ENCODE data around the gene NSRP1. TPM values are rescaled to one million over a fixed set of nuclear protein-coding genes. Genes with fewer than 3 reads are reported as not detected.

The NSRP1 gene
- total and polyA plus RNA-seq, 2 of the 13 experiments (the other 11 are each of a cell fraction or from before 2014, with no cell fraction given) = 7.0 to 14.3 TPM

GRCh38 chr17:30196504-30196903 lies 79.9 kb downstream of the NSRP1 start:
- intact Hi-C loops (cut with micrococcal nuclease; ENCODE audit: unreplicated experiment) (no loop called here), in situ Hi-C loops (cut with HindIII; ENCODE audit: extremely low pct_ligation_motif_present, low pct_unique_long_range_greater_than_20kb) (no loop called here)
- no peak overlapping the region for H2AFZ ChIP-seq (ENCODE audit: low read length)
- H3K9ac ChIP-seq (ENCODE audit: insufficient read depth, low read depth, low read length) = no peak overlapping the region
- no peak overlapping the region for H3K27ac ChIP-seq (ENCODE audit: extremely low read length, insufficient read depth, low read length)
- H3K4me1 ChIP-seq (ENCODE audit: insufficient read depth, low read length) = peaks cover 8% of the 10 kb centered on the region; the same call in 1 of the 2 replicates
- no peak for FAIRE-seq
- ATAC-seq = no peak
- no peaks in the 10 kb centered on the region for H3K79me2 ChIP-seq (ENCODE audit: insufficient read depth, low read length)
- 91% methylated on average over 3 of the region's 3 CpGs for WGBS (ENCODE audit: low lambda C conversion rate)
- H3K36me3 ChIP-seq (replicated peaks in 1 of 2; ENCODE audit: control insufficient read depth in 1 of 2, insufficient read depth in 2 of 2, low read length in 2 of 2) = no peaks in the 10 kb centered on the region
- H4K20me1 ChIP-seq (ENCODE audit: insufficient read depth, low read length) = no peaks in the 10 kb centered on the region
- no peak for TF ChIP-seq ZSCAN25 (CRISPR knock-in tag; IDR thresholded peaks at IDR 0.05)
- TF ChIP-seq, protein P1, sequence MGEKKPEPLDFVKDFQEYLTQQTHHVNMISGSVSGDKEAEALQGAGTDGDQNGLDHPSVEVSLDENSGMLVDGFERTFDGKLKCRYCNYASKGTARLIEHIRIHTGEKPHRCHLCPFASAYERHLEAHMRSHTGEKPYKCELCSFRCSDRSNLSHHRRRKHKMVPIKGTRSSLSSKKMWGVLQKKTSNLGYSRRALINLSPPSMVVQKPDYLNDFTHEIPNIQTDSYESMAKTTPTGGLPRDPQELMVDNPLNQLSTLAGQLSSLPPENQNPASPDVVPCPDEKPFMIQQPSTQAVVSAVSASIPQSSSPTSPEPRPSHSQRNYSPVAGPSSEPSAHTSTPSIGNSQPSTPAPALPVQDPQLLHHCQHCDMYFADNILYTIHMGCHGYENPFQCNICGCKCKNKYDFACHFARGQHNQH (CRISPR knock-in tag; IDR thresholded peaks at IDR 0.05) = no peak
- TF ChIP-seq SP5 (CRISPR knock-in tag; IDR thresholded peaks at IDR 0.05; ENCODE audit: borderline replicate concordance, low read depth) = no peak
- TF ChIP-seq PCBP2 (optimal IDR thresholded peaks at IDR 0.05; ENCODE audit: low read depth, low read length, poor library complexity, severe bottlenecking) = no peak
- no peak for TF ChIP-seq ZNF546 (CRISPR knock-in tag; conservative IDR thresholded peaks at IDR 0.05)
- no peak for TF ChIP-seq PRDM10 (CRISPR knock-in tag; IDR thresholded peaks at IDR 0.05; ENCODE audit: low read depth)
- TF ChIP-seq ZNF501 (CRISPR knock-in tag; IDR thresholded peaks at IDR 0.05) = no peak
- TF ChIP-seq SMAD1 (CRISPR knock-in tag; IDR thresholded peaks at IDR 0.05; ENCODE audit: borderline replicate concordance, low read depth) = no peak
- TF ChIP-seq HNRNPK (IDR thresholded peaks at IDR 0.05; ENCODE audit: low read depth, low read length, poor library complexity, severe bottlenecking) = no peak
- TF ChIP-seq ZNF101 (CRISPR knock-in tag; IDR thresholded peaks at IDR 0.05; ENCODE audit: borderline replicate concordance, low read depth) = no peak
- no peak for TF ChIP-seq STAT5B (CRISPR knock-in tag; IDR thresholded peaks at IDR 0.05)
- TF ChIP-seq ZNF790 (CRISPR knock-in tag; IDR thresholded peaks at IDR 0.05; ENCODE audit: borderline replicate concordance) = no peak
- TF ChIP-seq ZKSCAN5 (CRISPR knock-in tag; IDR thresholded peaks at IDR 0.05) = no peak
- H3K9me3 ChIP-seq (ENCODE audit: low read length) = no peaks in the 10 kb centered on the region
- ChIA-PET POLR2A (interaction anchor here (1.6 kb wide), 1 partner anchor 28 kb away, joined by 3 read pairs; no protein-coding TSS in a partner anchor), CTCF (ENCODE audit: low intra/inter-chr PET ratio, low total read pairs) (no interaction called here)
- no peak overlapping the region for H3K4me3 ChIP-seq (replicated peaks in 1 of 3; ENCODE audit: insufficient read depth in 1 of 3, low read depth in 2 of 3, low read length in 3 of 3)
- no peak overlapping the region for H3K4me2 ChIP-seq (ENCODE audit: low read depth, low read length)
- no peaks in the 10 kb centered on the region for H3K27me3 ChIP-seq (ENCODE audit: control insufficient read depth in 1 of 2, insufficient read depth in 2 of 2, low read length in 2 of 2)
- BruUV-seq (replicated peaks) = no TSS peak
- no peak for DNase-seq (ENCODE audit: low spot score)

Measured in HepG2 (cell line).